OCI-LY7 (cell line): ENCODE measurements around the gene AQP12B. TPM values are rescaled to one million over a fixed set of nuclear protein-coding genes. Genes with fewer than 3 reads are reported as not detected.

Experiments
- BruUV-seq: library from RNA; stranded (reverse); fragments of 400-500 nt; replicated peaks from 2 replicates; lab custom pipeline; 2021; lab: Mats Ljungman, UMichigan
- CTCF ChIA-PET: fragments of 300-600 bp; sonication (Branson Sonifier 250); formaldehyde crosslinking; loops from one replicate; lab custom pipeline; 2022; ENCODE audit warnings: antibody characterized with exemption; ENCODE audit not compliant: unreplicated experiment; lab: Charles Lee
- POLR2A ChIA-PET: fragments of 300-600 bp; sonication (Branson Sonifier 250); formaldehyde crosslinking; loops from one replicate; lab custom pipeline; 2022; ENCODE audit warnings: antibody characterized with exemption; lab: Charles Lee
- DNase-seq: peaks from one replicate; pipeline ENCODE4 v3.0.0-alpha.2; 2015; ENCODE audit warnings: low spot score
- H2AFZ ChIP-seq: fragments of 200-600 bp; sonication (generic), shearing (Covaris generic); 2 replicates; pipeline ENCODE4 v1.6.1; 2014; ENCODE audit warnings: mild to moderate bottlenecking, antibody characterized with exemption, low read length, moderate library complexity
- H3K27ac ChIP-seq: fragments of 200-600 bp; sonication (generic); 2 replicates; pipeline ENCODE4 v1.5.1; 2014; ENCODE audit warnings: mixed run types, low read depth, mild to moderate bottlenecking, moderate library complexity, low read length, inconsistent platforms; ENCODE audit not compliant: poor library complexity, severe bottlenecking
- H3K36me3 ChIP-seq: fragments of 200-600 bp; sonication (generic); 2 replicates; pipeline ENCODE4 v1.6.1; 2014; ENCODE audit warnings: mild to moderate bottlenecking, antibody characterized with exemption, low read length, moderate library complexity, mixed read lengths; ENCODE audit not compliant: insufficient read depth
- H3K4me1 ChIP-seq: fragments of 200-600 bp; sonication (generic); 2 replicates; pipeline ENCODE4 v1.5.1; 2014; ENCODE audit warnings: mild to moderate bottlenecking, low read length; ENCODE audit not compliant: insufficient read depth, poor library complexity, severe bottlenecking
- H3K4me2 ChIP-seq: fragments of 200-600 bp; sonication (generic); 2 replicates; pipeline ENCODE4 v1.6.1; 2014; ENCODE audit warnings: mild to moderate bottlenecking, low read length
- H3K4me3 ChIP-seq: fragments of 200-600 bp; sonication (generic); 2 replicates; pipeline ENCODE4 v1.5.1; 2014; ENCODE audit warnings: mild to moderate bottlenecking, low read depth, low read length; ENCODE audit not compliant: poor library complexity, severe bottlenecking
- H3K79me2 ChIP-seq: fragments of 200-600 bp; sonication (generic); 2 replicates; pipeline ENCODE4 v1.6.1; 2016; ENCODE audit warnings: low read depth, mild to moderate bottlenecking, low read length, moderate library complexity, mixed read lengths; ENCODE audit not compliant: insufficient read depth
- H3K9me2 ChIP-seq: fragments of 200-600 bp; sonication (generic); 2 replicates; pipeline ENCODE4 v1.6.1; 2016; ENCODE audit warnings: mild to moderate bottlenecking, low read length, mixed read lengths; ENCODE audit not compliant: insufficient read depth
- H3K9me3 ChIP-seq: fragments of 200-600 bp; sonication (generic); 2 replicates; pipeline ENCODE4 v1.6.1; 2014; ENCODE audit warnings: mild to moderate bottlenecking, mixed run types, low read length, mixed read lengths
- H4K20me1 ChIP-seq: fragments of 200-600 bp; sonication (generic); 2 replicates; pipeline ENCODE4 v1.6.1; 2014; ENCODE audit warnings: mild to moderate bottlenecking, antibody characterized with exemption, low read length, moderate library complexity, mixed read lengths; ENCODE audit not compliant: insufficient read depth
- CTCF ChIP-seq: fragments of 200-600 bp; sonication (generic); conservative IDR thresholded peaks from 2 replicates; pipeline ENCODE4 v1.5.1; 2014; ENCODE audit warnings: mild to moderate bottlenecking, antibody characterized with exemption, low read length, moderate library complexity, mixed read lengths
- EZH2phosphoT487 ChIP-seq: fragments of 200-600 bp; sonication (generic); IDR thresholded peaks from 2 replicates; pipeline ENCODE4 v1.6.1; 2018; ENCODE audit warnings: low read depth, borderline replicate concordance, mild to moderate bottlenecking, mixed run types, antibody characterized with exemption, low read length, moderate library complexity, mixed read lengths
- intact Hi-C: fragments of 100-400 bp; cut with micrococcal nuclease; formaldehyde crosslinking; loops from one replicate; pipeline ENCODE4 v1.10.0; 2022; ENCODE audit not compliant: unreplicated experiment
- total RNA-seq, 2 experiments: library from RNA; depleted of rRNA in 1 of 2; stranded (reverse); fragments of >200 nt in 1 of 2; shearing (Covaris generic) in 1 of 2; gene quantifications; 2 replicates each; pipeline ENCODE4 v1.2.3, GENCODE V29; 2014 to 2022

The AQP12B gene
- total RNA-seq, 2 experiments from 2014 or later = not detected

GRCh38 chr2:240643811-240644150 lies 38.9 kb downstream of the AQP12B start:
- ChIA-PET CTCF (no interaction called here), POLR2A (interaction anchor here (0.6 kb wide), 1 partner anchor 245 kb away, joined by 4 read pairs; no protein-coding TSS in a partner anchor)
- H2AFZ ChIP-seq = no peak overlapping the region
- TF ChIP-seq EZH2phosphoT487 = no peak
- no peak for TF ChIP-seq CTCF
- H3K27ac ChIP-seq = no peak overlapping the region
- no peak for DNase-seq
- BruUV-seq = no TSS peak
- H4K20me1 ChIP-seq = no peaks in the 10 kb centered on the region
- intact Hi-C loops = no loop called here
- H3K9me2 ChIP-seq = no peaks in the 10 kb centered on the region
- no peaks in the 10 kb centered on the region for H3K79me2 ChIP-seq
- no peaks in the 10 kb centered on the region for H3K9me3 ChIP-seq
- no peaks in the 10 kb centered on the region for H3K36me3 ChIP-seq
- H3K4me3 ChIP-seq = no peak overlapping the region
- no peak overlapping the region for H3K4me2 ChIP-seq
- H3K4me1 ChIP-seq = no peaks in the 10 kb centered on the region

- TF ChIP-seq EZH2phosphoT487 = no peak
- no peaks in the 10 kb centered on the region for H4K20me1 ChIP-seq
- no TSS peak for BruUV-seq
- no peaks in the 10 kb centered on the region for H3K9me3 ChIP-seq
- H3K79me2 ChIP-seq = no peaks in the 10 kb centered on the region
- H3K4me1 ChIP-seq = no peaks in the 10 kb centered on the region
- no peak overlapping the region for H3K4me3 ChIP-seq
- CTCF ChIA-PET = no interaction called here
- POLR2A ChIA-PET = no interaction called here
- no peaks in the 10 kb centered on the region for H3K36me3 ChIP-seq
- DNase-seq = no peak
- H3K4me2 ChIP-seq = no peak overlapping the region
- H3K27ac ChIP-seq = no peak overlapping the region
- no peaks in the 10 kb centered on the region for H3K9me2 ChIP-seq
- no peak overlapping the region for H2AFZ ChIP-seq
- intact Hi-C loops = no loop called here
These were observed 39.4 kb downstream of the AQP12B start for GRCh38 chr2:240643093-240643810.

- no peaks in the 10 kb centered on the region for H3K36me3 ChIP-seq
- H3K4me3 ChIP-seq = no peak overlapping the region
- H3K9me3 ChIP-seq = no peaks in the 10 kb centered on the region
- POLR2A ChIA-PET = no interaction called here
- H3K4me2 ChIP-seq = no peak overlapping the region
- H4K20me1 ChIP-seq = no peaks in the 10 kb centered on the region
- BruUV-seq = no TSS peak
- CTCF ChIA-PET = no interaction called here
- intact Hi-C loops = no loop called here
- H2AFZ ChIP-seq = no peak overlapping the region
- H3K27ac ChIP-seq = no peak overlapping the region
- TF ChIP-seq CTCF (no peak), EZH2phosphoT487 (no peak)
- no peaks in the 10 kb centered on the region for H3K79me2 ChIP-seq
- no peaks in the 10 kb centered on the region for H3K4me1 ChIP-seq
- no peak for DNase-seq
- H3K9me2 ChIP-seq = no peaks in the 10 kb centered on the region
These were observed 39.9 kb downstream of the AQP12B start for GRCh38 chr2:240642806-240643092.
